ENCODE measurements around the gene CDC42.

DNA sequence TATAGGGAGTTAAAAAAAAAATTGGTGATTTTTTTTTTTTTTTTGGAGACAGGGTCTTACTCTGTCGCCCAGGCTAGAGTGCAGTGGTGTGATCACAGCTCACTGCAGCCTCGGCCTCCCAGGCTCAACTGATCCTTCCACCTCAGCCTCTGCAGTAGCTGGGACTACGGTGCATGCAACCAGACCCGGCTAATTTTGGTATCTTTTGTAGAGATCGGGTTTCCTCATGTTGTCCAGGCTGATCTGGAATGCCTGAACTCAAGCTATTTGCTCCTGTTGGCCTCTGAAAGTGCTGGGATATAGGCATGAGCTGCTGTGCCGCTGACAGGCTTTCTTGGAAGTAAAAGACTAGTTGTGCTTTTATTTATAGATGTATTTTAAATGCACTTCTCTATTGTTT lies 3.0 kb downstream of the CDC42 start:
- TF ChIP-seq CEBPB (IDR thresholded peaks at IDR 0.05; ENCODE audit: borderline replicate concordance in 1 of 2, low read depth in 2 of 2, low read length in 2 of 2), result no peak
- no peak for TF ChIP-seq ESRRA (IDR thresholded peaks at IDR 0.05; ENCODE audit: low read length)
- TF ChIP-seq EP300 (IDR thresholded peaks at IDR 0.05; ENCODE audit: borderline replicate concordance in 1 of 2, control insufficient read depth in 1 of 2, low read depth in 2 of 2, low read length in 2 of 2), result no peak
- TF ChIP-seq HDAC2 (IDR thresholded peaks at IDR 0.05), result no peak
- no peak for TF ChIP-seq EGR1 (IDR thresholded peaks at IDR 0.05; ENCODE audit: borderline replicate concordance in 1 of 2, low read depth in 2 of 2, low read length in 2 of 2)
- no peak for TF ChIP-seq TBL1XR1 (IDR thresholded peaks at IDR 0.05; ENCODE audit: low read depth, low read length)
- no peak for TF ChIP-seq SP1 (IDR thresholded peaks at IDR 0.05; ENCODE audit: low read depth, low read length)
- no peak for TF ChIP-seq SUZ12 (IDR thresholded peaks at IDR 0.05; ENCODE audit: unreplicated experiment)
- TF ChIP-seq YY1 (IDR thresholded peaks at IDR 0.05; ENCODE audit: low read depth, low read length), result no peak

All from GM12878 (cell line).